Islet precursor cell (in vitro differentiated cells): ENCODE measurements around the gene POTEH.
"Not testable (repeated sequence)": the region's sequence is repeated elsewhere in the genome, so short reads cannot be mapped to it uniquely, and the experiment has no call there.

ENCODE experiments used
- DNase-seq: peaks from one replicate; pipeline ENCODE4 v3.0.0-alpha.2; 2018

POTEH gene

DNA sequence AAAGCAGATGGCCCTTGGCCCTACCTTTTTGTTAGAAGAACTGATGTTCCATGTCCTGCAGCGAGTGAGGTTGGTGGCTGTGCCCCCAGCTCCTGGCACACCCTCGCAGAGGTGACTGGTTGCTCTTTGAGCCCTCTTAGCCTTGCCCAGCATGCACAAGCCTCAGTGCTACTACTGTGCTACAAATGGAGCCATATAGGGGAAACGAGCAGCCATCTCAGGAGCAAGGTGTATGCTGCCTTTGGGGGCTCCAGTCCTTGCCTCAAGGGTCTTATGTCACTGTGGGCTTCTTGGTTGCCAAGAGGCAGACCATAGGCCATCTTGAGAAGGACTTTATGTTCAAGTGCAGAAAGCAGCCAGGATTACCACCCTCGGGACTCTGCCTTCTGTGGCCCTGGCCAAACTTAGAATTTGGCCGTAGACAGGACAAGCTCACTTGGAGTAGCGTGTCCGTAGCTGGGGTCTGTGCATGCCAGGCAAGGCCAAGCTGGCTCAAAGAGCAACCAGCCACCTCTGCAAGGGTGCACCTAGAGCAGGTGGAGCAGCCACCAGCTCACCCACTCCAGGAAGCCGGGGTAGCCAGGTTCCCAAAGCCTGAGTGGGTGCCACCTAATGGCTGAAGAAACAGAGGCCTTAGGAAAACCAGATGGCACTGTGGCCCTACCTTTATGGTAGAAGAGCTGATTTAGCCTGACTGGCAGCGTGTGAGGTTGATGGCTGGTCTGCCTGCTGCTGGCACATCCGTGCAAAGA, 48.5 kb downstream of the POTEH start:
- not testable (repeated sequence) for DNase-seq

- not testable (repeated sequence) for DNase-seq
These were observed 49.1 kb downstream of the POTEH start for GRCh38 chr22:15738909-15739391.

DNA sequence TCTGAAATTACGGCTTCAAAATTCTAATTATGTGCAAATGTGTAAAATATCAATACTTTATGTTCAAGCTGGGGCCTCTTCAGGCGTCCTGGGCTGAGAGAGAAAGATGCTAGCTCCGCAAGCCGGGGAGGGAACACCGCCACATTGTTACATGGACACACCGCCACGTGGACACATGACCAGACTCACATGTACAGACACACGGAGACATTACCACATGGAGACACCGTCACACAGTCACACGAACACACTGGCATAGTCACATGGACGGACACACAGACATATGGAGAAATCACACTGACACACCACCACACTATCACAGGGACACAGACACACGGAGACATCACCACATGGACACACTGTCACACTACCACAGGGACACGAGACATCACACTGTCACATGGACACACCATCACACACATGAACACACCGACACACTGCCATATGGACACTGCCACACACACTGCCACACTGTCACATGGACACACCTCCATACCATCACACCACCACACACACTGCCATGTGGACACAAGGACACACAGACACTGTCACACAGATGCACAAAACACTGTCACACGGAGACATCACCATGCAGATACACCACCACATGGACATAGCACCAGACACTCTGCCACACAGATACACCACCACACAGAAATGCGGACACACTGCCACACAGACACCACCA, 58.0 kb downstream of the POTEH start:
- peak; percentile 7 for DNase-seq

DNA sequence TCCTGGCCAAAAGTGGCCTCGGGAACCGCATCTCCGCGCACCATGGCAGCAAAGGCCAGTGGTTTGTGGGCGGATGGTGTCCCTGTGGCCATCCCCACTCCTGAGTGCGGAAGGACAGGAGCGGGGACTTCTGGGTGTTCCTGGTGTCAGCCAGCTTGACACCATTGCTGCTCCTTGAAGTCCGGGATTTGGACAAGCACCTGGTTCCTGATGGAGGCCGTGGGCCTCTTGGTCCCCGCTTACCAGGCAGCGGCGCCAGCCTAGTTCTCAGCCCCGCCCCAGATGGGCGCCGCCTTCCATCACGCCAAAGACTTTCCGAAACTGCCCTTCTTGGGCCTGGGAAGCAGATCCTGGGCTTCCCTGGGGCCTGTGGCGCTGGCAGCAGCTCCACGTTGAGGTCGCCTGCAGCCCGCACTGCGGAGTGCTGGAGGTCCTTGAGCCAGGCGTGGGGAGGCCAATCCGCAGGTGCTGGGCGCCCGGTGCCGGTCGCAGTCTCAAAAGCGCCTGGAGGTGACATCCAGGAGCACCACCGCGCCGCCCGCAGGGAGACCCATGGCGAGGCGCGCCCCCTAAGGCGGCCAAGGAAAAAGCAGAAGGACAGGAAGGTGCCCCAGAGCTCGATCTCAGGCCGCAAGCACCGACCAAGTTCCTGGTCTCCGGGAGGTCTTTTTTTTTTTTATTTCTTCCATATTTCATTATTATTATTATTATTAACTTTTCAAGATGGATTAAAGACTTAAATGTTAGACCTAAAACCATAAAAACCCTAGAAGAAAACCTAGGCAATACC, 59.5 kb downstream of the POTEH start:
- peak; percentile 28 for DNase-seq

GRCh38 chr22:15759443-15760097, 69.7 kb downstream of the POTEH start:
- DNase-seq, result not testable (repeated sequence)

DNA sequence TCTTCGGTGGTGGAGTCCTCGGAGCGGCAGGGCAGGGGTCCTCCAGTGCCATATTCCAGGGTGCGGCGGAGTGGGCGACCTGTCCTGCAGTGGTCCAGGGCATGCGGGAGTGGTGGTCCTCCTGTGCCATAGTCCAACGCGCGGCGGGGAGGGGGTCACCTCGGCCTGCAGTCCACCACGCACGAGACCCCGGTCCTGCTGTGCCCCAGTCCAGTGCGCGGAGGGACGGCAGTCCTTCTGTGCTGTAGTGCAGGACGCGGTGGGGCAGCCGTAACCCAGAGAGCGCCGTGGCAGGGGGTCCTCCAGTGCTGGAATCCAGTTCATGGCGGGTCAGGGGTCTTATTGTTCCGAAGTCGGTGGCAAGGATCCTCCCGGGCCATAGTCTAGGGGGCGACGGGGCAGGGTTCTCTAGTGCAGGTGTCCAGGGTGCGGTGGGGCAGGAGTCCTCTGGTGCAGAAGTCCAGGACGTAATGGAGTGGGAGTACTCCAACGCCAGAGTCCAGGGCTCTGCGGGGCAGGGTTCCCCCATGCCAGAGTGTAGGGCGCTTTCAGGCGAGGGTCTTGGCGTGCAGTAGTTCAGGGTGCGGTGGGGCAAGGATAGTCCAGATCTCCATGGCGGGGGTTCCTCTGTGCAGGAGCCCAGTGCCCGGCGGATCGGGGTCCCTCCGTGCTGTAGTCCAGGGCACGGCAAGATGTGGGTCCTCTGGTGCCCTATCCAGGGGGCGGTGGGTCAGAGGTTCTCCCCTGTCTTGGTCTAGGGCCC, 70.7 kb downstream of the POTEH start:
- not testable (repeated sequence) for DNase-seq

- DNase-seq, result peak; percentile 18
These were observed 71.4 kb downstream of the POTEH start for GRCh38 chr22:15761151-15761777.

GRCh38 chr22:15763559-15763958, 73.7 kb downstream of the POTEH start:
- DNase-seq, result not testable (repeated sequence)
